Measurements from ENCODE around the gene PITPNM1. TPM values are rescaled to one million over a fixed set of nuclear protein-coding genes. Genes with fewer than 3 reads are reported as not detected.
"Not testable (repeated sequence)": the region's sequence is repeated elsewhere in the genome, so short reads cannot be mapped to it uniquely, and the experiment has no call there.

The PITPNM1 gene
- total and polyA plus RNA-seq, 2 experiments from 2014 or later: 26.3 to 39.8 TPM

- no peaks in the 10 kb centered on the region for H4K20me1 ChIP-seq (ENCODE audit: insufficient read depth, poor library complexity, severe bottlenecking)
- TF ChIP-seq CTCF (IDR thresholded peaks at IDR 0.05; ENCODE audit: poor library complexity): no peak
- H3K4me2 ChIP-seq: no peak overlapping the region
- 71% methylated on average over 8 of the region's 10 CpGs for WGBS (ENCODE audit: low lambda C conversion rate, missing lambda C conversion rate)
- no peak overlapping the region for H3K27ac ChIP-seq
- H3K36me3 ChIP-seq (replicated peaks; ENCODE audit: insufficient read depth, low read depth): no peaks in the 10 kb centered on the region
- no peaks in the 10 kb centered on the region for H3K79me2 ChIP-seq
- no peak overlapping the region for H3K4me3 ChIP-seq
- no peaks in the 10 kb centered on the region for H3K9me3 ChIP-seq (ENCODE audit: low read depth)
- DNase-seq (ENCODE audit: low spot score): no peak
- H3K4me1 ChIP-seq (ENCODE audit: insufficient read depth): no peaks in the 10 kb centered on the region
- no peaks in the 10 kb centered on the region for H3K9me2 ChIP-seq (replicated peaks; ENCODE audit: insufficient read depth)
- H3K27me3 ChIP-seq: no peaks in the 10 kb centered on the region
- no peak overlapping the region for H2AFZ ChIP-seq
Observed at GRCh38 chr11:67517784-67518552, 12.8 kb upstream of the PITPNM1 start.

- Histone ChIP-seq H4K20me1 (ENCODE audit: insufficient read depth, poor library complexity, severe bottlenecking) (no peaks in the 10 kb centered on the region), H3K4me2 (no peak overlapping the region), H3K4me1 (ENCODE audit: insufficient read depth) (no peaks in the 10 kb centered on the region), H3K36me3 (replicated peaks; ENCODE audit: insufficient read depth, low read depth) (no peaks in the 10 kb centered on the region), H3K4me3 (no peak overlapping the region), H3K27ac (no peak overlapping the region), H3K27me3 (no peaks in the 10 kb centered on the region), H3K9me3 (ENCODE audit: low read depth) (no peaks in the 10 kb centered on the region), H3K79me2 (no peaks in the 10 kb centered on the region), H2AFZ (no peak overlapping the region), H3K9me2 (replicated peaks; ENCODE audit: insufficient read depth) (no peaks in the 10 kb centered on the region)
- no peak for DNase-seq (ENCODE audit: low spot score)
- WGBS (ENCODE audit: low lambda C conversion rate, missing lambda C conversion rate): 92% methylated on average over 9 of the region's 9 CpGs
- TF ChIP-seq EZH2 (IDR thresholded peaks at IDR 0.05; ENCODE audit: borderline replicate concordance) (no peak), CTCF (IDR thresholded peaks at IDR 0.05; ENCODE audit: poor library complexity) (no peak), EZH2phosphoT487 (IDR thresholded peaks at IDR 0.05; ENCODE audit: low read depth, severe bottlenecking, unreplicated experiment) (no peak)
Observed at GRCh38 chr11:67516806-67517205, 11.6 kb upstream of the PITPNM1 start.

DNA sequence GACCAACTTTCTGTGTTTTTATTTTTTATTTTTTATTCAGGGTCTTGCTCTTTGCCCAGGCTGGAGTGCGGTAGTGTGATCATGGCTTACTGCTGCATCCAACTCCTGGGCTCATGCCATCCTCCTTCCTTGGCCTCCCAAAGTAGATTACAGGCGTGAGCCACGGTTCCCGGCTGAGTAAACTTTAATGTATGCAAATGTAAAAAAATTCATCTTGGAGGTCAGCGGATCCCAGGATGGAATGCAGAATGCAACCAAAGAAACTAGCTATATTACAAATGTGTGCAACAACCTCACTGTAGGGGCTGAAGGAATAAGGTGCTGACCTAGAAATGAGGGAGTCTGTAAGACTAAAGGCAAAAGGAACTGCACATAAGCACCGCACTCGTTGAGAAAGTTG is 9.0 kb upstream of the PITPNM1 start:
- Histone ChIP-seq H3K4me1 (ENCODE audit: insufficient read depth) (no peaks in the 10 kb centered on the region), H3K9me3 (ENCODE audit: low read depth) (no peaks in the 10 kb centered on the region), H3K27me3 (no peaks in the 10 kb centered on the region), H3K4me2 (no peak overlapping the region), H4K20me1 (ENCODE audit: insufficient read depth, poor library complexity, severe bottlenecking) (no peaks in the 10 kb centered on the region), H3K36me3 (replicated peaks; ENCODE audit: insufficient read depth, low read depth) (no peaks in the 10 kb centered on the region), H3K79me2 (no peaks in the 10 kb centered on the region), H3K9me2 (replicated peaks; ENCODE audit: insufficient read depth) (no peaks in the 10 kb centered on the region), H3K27ac (no peak overlapping the region), H3K4me3 (no peak overlapping the region), H2AFZ (no peak overlapping the region)
- DNase-seq (ENCODE audit: low spot score): no peak
- TF ChIP-seq CTCF (IDR thresholded peaks at IDR 0.05; ENCODE audit: poor library complexity) (no peak), EZH2phosphoT487 (IDR thresholded peaks at IDR 0.05; ENCODE audit: low read depth, severe bottlenecking, unreplicated experiment) (no peak), EZH2 (IDR thresholded peaks at IDR 0.05; ENCODE audit: borderline replicate concordance) (no peak)
- WGBS (ENCODE audit: low lambda C conversion rate, missing lambda C conversion rate): 88% methylated on average over 7 of the region's 7 CpGs

- H3K4me2 ChIP-seq; H3K36me3 ChIP-seq (replicated peaks; ENCODE audit: insufficient read depth, low read depth); H3K9me3 ChIP-seq (ENCODE audit: low read depth); DNase-seq (ENCODE audit: low spot score); H4K20me1 ChIP-seq (ENCODE audit: insufficient read depth, poor library complexity, severe bottlenecking); H3K4me3 ChIP-seq; H3K4me1 ChIP-seq (ENCODE audit: insufficient read depth); H2AFZ ChIP-seq; H3K9me2 ChIP-seq (replicated peaks; ENCODE audit: insufficient read depth); H3K27me3 ChIP-seq; H3K79me2 ChIP-seq; H3K27ac ChIP-seq: not testable (repeated sequence)
- WGBS (ENCODE audit: low lambda C conversion rate, missing lambda C conversion rate): 94% methylated on average over 4 of the region's 4 CpGs
Observed at GRCh38 chr11:67511558-67511957, 6.4 kb upstream of the PITPNM1 start.

All from hepatocyte (in vitro differentiated cells).